DMS153 (cell line): Measurements from ENCODE around the gene ZFP90.
"Not testable (repeated sequence)": the region's sequence is repeated elsewhere in the genome, so short reads cannot be mapped to it uniquely, and the experiment has no call there.

ENCODE experiments used
- DNase-seq: peaks from one replicate; lab custom pipeline; 2025; lab: John Stamatoyannopoulos, UW

The ZFP90 gene

GRCh38 chr16:68519225-68519745 is 19.8 kb upstream of the ZFP90 start:
- no peak for DNase-seq

GRCh38 chr16:68520649-68521086 is 18.4 kb upstream of the ZFP90 start:
- DNase-seq = peak; percentile 86

- DNase-seq = no peak
These were observed 14.8 kb upstream of the ZFP90 start for GRCh38 chr16:68524069-68524820.

- DNase-seq = no peak
These were observed 12.8 kb upstream of the ZFP90 start for GRCh38 chr16:68526143-68526781.

- no peak for DNase-seq
These were observed 12.3 kb upstream of the ZFP90 start for GRCh38 chr16:68526782-68527145.

- DNase-seq = no peak
These were observed 10.9 kb upstream of the ZFP90 start for GRCh38 chr16:68528233-68528632.

- DNase-seq = peak; percentile 72
These were observed 10.3 kb upstream of the ZFP90 start for GRCh38 chr16:68528686-68529379.

- no peak for DNase-seq
These were observed 9.5 kb upstream of the ZFP90 start for GRCh38 chr16:68529608-68529930.

GRCh38 chr16:68529931-68530701 is 9.0 kb upstream of the ZFP90 start:
- peak; percentile 81 for DNase-seq

GRCh38 chr16:68533937-68534336 is 5.2 kb upstream of the ZFP90 start:
- no peak for DNase-seq

- no peak for DNase-seq
These were observed 3.8 kb upstream of the ZFP90 start for GRCh38 chr16:68535331-68535730.

- DNase-seq = no peak
These were observed 684 bp downstream of the ZFP90 start for GRCh38 chr16:68539711-68540239.

- DNase-seq = no peak
These were observed 9.9 kb downstream of the ZFP90 start for GRCh38 chr16:68548947-68549346.

GRCh38 chr16:68553186-68553585 is 14.1 kb downstream of the ZFP90 start:
- no peak for DNase-seq

GRCh38 chr16:68560341-68560740 is 21.2 kb downstream of the ZFP90 start:
- DNase-seq = not testable (repeated sequence)

GRCh38 chr16:68563631-68564381 is 24.7 kb downstream of the ZFP90 start:
- peak; percentile 0 for DNase-seq

- peak; percentile 34 for DNase-seq
These were observed 25.4 kb downstream of the ZFP90 start for GRCh38 chr16:68564382-68564985.

GRCh38 chr16:68574479-68574878 is 35.4 kb downstream of the ZFP90 start:
- DNase-seq = no peak

- DNase-seq = no peak
These were observed 36.0 kb downstream of the ZFP90 start for GRCh38 chr16:68575082-68575481.

GRCh38 chr16:68577352-68577853 is 38.3 kb downstream of the ZFP90 start:
- DNase-seq = no peak
